ENCODE data around the gene WNT7A.

The WNT7A gene

DNA sequence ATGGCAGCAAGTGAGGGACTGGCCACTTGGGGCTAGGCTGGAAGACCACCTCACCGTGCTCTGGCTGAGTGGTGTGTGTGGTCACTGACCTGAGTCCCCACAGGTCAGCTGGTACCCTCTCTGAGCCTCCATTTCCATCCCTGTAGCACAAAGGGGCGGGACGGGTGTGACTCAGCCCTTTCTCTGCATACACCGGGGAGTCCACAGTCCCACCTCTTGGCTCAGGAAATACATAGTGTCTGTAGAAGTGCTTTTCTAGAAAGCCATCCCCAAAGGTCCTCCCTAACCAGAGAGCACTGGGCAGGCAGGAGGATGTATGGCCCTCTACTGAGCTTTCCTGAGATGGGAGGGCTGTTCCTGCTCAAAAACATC lies 27.2 kb downstream of the WNT7A start:
- no peak for DNase-seq (ENCODE audit: low read depth)
- no peak for TF ChIP-seq CTCF (IDR thresholded peaks at IDR 0.05; ENCODE audit: insufficient read depth, low read depth, low read length, missing control alignments)
- no peak overlapping the region for H3K4me3 ChIP-seq (ENCODE audit: low read depth, low read length)

- no peak for TF ChIP-seq CTCF (IDR thresholded peaks at IDR 0.05; ENCODE audit: insufficient read depth, low read depth, low read length, missing control alignments)
- DNase-seq (ENCODE audit: low read depth) = no peak
- H3K4me3 ChIP-seq (ENCODE audit: low read depth, low read length) = no peak overlapping the region
Observed at GRCh38 chr3:13851997-13852637, 27.8 kb downstream of the WNT7A start.

DNA sequence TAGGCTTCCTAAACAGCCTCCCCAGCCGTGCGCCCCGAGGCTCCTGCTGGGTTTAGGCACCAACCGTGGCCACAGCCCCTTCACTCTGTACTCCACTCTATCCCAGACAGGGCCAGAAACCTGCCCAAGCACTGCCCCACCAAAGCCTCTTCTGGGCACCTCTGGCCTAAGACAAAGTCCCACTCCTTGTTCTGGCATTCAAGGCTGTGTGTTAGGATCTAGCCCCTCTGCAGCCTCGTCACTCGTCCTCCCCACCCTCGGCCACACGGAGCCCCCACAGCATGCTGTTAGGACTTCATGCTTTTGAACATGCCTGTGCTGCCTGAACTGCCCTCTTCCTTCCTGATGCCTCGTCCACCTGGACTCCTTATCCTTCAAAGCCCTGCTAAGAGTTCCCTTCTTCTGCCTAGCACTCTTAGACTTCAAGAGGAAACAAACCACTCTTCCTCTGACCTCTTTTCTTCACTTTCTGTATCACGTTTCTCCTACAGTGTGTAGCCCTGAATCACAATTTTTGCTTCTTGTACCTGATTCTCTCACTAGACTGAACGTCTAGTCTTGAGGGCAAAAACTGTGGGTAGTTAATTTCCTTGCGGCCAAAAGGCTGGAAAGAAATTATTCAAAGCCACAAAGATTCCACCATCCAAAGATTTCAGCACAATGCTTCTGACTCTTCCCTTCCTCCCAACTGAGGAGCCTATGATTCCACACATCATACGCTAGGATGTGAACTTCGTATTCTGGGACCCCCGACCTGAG lies 28.6 kb downstream of the WNT7A start:
- H3K4me3 ChIP-seq (ENCODE audit: low read depth, low read length) = no peak overlapping the region
- no peak for TF ChIP-seq CTCF (IDR thresholded peaks at IDR 0.05; ENCODE audit: insufficient read depth, low read depth, low read length, missing control alignments)
- no peak for DNase-seq (ENCODE audit: low read depth)

DNA sequence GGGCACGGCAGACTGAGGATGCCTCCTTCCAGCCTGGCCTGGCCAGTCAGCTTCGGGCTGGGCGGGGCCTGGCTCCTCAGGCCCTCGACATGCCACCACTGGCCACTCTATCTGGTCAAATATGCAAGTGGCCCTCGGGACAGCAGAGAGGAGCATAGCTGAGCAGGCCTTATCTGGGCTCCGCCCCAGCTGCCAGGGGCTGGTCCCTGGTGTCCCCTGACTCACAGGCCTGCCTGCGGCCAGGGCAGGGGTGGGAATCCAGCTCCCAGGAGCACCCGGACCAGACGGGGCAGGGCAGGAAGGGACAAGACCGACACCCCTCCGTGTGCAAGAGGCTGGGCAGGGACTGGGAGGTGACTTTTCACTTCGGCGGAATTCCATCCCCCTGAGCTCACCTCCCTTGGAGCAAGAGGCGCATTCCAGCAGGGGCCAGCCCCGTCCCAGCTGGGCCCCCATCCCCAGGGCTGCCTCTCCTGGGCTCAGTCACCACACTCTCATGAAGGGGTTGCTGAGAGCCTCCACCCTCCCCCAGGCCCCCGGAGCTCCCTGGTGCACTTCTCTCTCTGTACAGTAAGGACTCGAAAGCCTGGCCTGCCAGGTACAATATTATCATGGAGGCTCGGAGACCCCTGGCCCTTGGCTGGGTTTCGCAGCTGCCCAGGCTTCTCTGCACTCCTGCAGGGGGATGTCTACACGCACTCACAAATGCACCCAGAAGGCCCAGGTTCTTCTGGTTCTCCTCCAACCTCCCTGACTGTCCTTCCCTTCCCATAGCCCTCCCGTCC lies 29.5 kb downstream of the WNT7A start:
- TF ChIP-seq CTCF (IDR thresholded peaks at IDR 0.05; ENCODE audit: insufficient read depth, low read depth, low read length, missing control alignments) = no peak
- H3K4me3 ChIP-seq (ENCODE audit: low read depth, low read length) = no peak overlapping the region
- DNase-seq (ENCODE audit: low read depth) = no peak

DNA sequence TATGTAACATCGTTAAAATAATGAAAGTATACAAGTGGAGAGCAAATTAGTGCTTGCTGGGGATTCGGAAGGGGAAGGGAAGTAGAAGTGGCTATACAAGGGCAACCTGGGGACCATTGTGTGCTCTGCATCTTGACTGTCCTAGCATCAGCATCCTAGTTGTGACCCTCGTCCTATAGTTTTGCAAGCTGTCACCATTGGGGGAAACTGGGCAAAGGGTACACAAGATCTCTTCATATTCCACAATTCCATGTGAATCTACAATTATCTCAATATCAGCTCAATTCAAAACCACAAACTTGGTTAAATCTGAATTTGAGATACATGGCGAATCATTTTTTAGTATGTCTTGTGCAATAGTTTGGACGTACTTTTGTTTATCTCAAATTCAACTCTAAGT lies 30.9 kb downstream of the WNT7A start:
- TF ChIP-seq CTCF (IDR thresholded peaks at IDR 0.05; ENCODE audit: insufficient read depth, low read depth, low read length, missing control alignments) = no peak

DNA sequence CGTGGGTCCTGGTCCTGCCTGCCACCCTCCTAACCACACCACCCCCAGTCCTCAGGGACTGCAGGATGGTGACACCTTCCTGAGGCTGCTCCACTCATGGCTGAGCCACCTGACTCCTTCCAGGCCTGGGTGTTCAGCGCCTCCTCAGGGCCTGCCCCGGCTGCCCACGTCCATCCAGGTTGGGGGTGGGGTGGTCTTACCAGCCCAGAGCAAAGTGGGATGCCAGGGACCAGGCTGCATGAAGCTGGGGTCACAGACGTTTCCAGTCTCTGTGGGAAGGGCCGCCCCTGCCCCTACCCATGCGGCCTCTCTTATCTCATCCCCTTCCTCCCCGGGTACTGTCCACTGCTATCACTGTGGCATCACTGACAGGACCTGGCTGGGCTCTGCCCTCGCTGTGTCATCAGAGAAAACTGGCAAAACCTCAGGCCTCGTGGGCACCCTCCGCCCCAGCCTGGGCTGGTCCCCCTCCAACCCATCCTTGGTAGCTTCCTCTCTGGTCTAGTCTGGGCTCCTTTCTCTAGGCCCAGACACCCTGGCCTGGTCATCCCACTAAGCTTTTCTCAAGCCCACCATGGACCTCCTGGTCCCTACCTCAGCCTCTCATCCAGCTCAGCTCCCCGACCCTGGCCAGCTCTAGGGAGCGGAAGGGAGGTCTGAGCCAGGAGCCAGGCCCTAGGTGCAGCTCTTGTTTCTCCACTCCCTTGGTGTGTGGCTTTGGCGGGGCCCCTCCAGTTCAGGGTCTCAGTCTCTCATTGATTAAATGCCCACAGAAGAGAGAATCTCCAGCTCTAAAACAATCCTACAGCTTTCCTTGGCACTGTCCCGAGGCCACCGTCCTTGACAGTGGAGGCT lies 32.9 kb downstream of the WNT7A start:
- H3K4me3 ChIP-seq (ENCODE audit: low read depth, low read length) = no peak overlapping the region
- TF ChIP-seq CTCF (IDR thresholded peaks at IDR 0.05; ENCODE audit: insufficient read depth, low read depth, low read length, missing control alignments) = no peak

More for the DNA sequence above, 30.9 kb downstream of the WNT7A start:
- H3K4me3 ChIP-seq (ENCODE audit: low read depth, low read length) = no peak overlapping the region
- DNase-seq (ENCODE audit: low read depth) = no peak

More for the DNA sequence above, 32.9 kb downstream of the WNT7A start:
- no peak for DNase-seq (ENCODE audit: low read depth)
